Heart left ventricle (tissue), 13 donors: ENCODE data around the gene RBPMS2.

ENCODE experiments used
- POLR2A ChIP-seq, 2 donors: fragments of 450-650 bp; IDR thresholded peaks; one replicate each; pipeline ENCODE4 v1.6.1; 2017; ENCODE audit warnings: antibody characterized with exemption in 2 of 2, mild to moderate bottlenecking in 2 of 2, moderate library complexity in 2 of 2
- TF ChIP-seq, protein P1 (sequence below), 12 donors: fragments of 200-600 bp; sonication (generic) in 4 of 12; IDR thresholded peaks; one replicate each; pipeline versions ENCODE4 v1.5.0 to v1.8.0; 2018 to 2022; ENCODE audit warnings: antibody characterized with exemption in 12 of 12, mild to moderate bottlenecking in 5 of 12
- donor health status: ischemic (EF 13 %, LVEDD 7.1; RV severe dilation, severe dysfunction).
- donor health status: DM: no; HTN: yes; CAD: no.
- donor health status: DM: no; HTN: no; CAD: no.
- donor health status: ischemic (EF 25% LVEDD 6.9; RV normal size, moderate dysfunction).
- donor health status: ischemic (EF 25% LVEDD 5.7; RV mildly dilated, moderate dysfunction).
- donor health status: ischemic (EF 35%, LVEDD 5.7; RV mildly dilated, moderate dysfunction).
- donor health status: nonischemic (EF 11% LVEDD 7.7; RV severe dilation, severe dysfunction).
- donor health status: DM: yes; HTN: yes; CAD: no.
- donor health status: PGD.
- donor health status: ischemic (EF 29% LVEDD 5.4; RV normal size, mild dysfunction).
- donor health status: nonischemic (EF 23%, LVEDD 6.1; RV moderate dilation, normal function).

DNA sequence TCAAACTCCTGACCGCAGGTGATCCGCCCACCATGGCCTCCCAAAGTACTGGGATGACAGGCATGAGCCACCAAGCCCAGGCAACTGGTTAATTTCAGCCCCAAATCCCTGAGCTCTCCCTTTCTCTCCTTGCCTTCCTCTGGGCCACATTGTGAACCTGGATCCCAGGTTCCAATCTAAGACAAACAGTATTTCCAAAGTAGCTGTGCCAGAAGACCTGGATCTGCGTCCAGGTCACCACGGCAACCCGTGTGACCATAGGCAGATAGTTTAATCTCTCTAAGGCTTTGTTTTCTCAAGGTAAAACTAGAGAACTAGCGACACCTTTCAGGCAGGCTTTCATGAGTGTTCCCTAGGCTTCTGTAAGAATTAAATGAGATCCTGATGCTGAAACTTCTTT lies 5.9 kb upstream of the RBPMS2 start:
- TF ChIP-seq, protein P1, sequence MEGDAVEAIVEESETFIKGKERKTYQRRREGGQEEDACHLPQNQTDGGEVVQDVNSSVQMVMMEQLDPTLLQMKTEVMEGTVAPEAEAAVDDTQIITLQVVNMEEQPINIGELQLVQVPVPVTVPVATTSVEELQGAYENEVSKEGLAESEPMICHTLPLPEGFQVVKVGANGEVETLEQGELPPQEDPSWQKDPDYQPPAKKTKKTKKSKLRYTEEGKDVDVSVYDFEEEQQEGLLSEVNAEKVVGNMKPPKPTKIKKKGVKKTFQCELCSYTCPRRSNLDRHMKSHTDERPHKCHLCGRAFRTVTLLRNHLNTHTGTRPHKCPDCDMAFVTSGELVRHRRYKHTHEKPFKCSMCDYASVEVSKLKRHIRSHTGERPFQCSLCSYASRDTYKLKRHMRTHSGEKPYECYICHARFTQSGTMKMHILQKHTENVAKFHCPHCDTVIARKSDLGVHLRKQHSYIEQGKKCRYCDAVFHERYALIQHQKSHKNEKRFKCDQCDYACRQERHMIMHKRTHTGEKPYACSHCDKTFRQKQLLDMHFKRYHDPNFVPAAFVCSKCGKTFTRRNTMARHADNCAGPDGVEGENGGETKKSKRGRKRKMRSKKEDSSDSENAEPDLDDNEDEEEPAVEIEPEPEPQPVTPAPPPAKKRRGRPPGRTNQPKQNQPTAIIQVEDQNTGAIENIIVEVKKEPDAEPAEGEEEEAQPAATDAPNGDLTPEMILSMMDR (IDR thresholded peaks at IDR 0.05): no peak
- no peak for TF ChIP-seq POLR2A (IDR thresholded peaks at IDR 0.05)
